Calu3 (cell line): ENCODE measurements around the gene CDC42BPB. TPM values are rescaled to one million over a fixed set of nuclear protein-coding genes. Genes with fewer than 3 reads are reported as not detected.

Source experiments
- BruUV-seq: library from RNA; stranded (reverse); fragments of 400-500 nt; replicated peaks from 2 replicates; lab custom pipeline; 2021; lab: Mats Ljungman, UMichigan
- CTCF ChIA-PET: fragments of 300-600 bp; sonication (Branson Sonifier 250); formaldehyde crosslinking; loops from one replicate; lab custom pipeline; 2022; ENCODE audit warnings: antibody characterized with exemption; lab: Charles Lee
- DNase-seq: peaks from one replicate; pipeline ENCODE4 v3.0.0; 2022
- H3K27ac Mint-ChIP-seq: one replicate; pipeline ENCODE4 v1.8.0; 2022; ENCODE audit warnings: mixed read lengths; ENCODE audit not compliant: unreplicated experiment
- H3K27me3 Mint-ChIP-seq: one replicate; pipeline ENCODE4 v1.8.0; 2022; ENCODE audit warnings: mixed read lengths; ENCODE audit not compliant: unreplicated experiment
- H3K36me3 Mint-ChIP-seq: one replicate; pipeline ENCODE4 v1.8.0; 2022; ENCODE audit warnings: mild to moderate bottlenecking, moderate library complexity, mixed read lengths; ENCODE audit not compliant: insufficient read depth, unreplicated experiment
- H3K4me1 Mint-ChIP-seq: one replicate; pipeline ENCODE4 v1.8.0; 2022; ENCODE audit warnings: mild to moderate bottlenecking, low read depth, mixed read lengths; ENCODE audit not compliant: unreplicated experiment
- H3K4me3 Mint-ChIP-seq: one replicate; pipeline ENCODE4 v1.8.0; 2022; ENCODE audit warnings: mild to moderate bottlenecking, low read depth, moderate library complexity, mixed read lengths; ENCODE audit not compliant: unreplicated experiment
- H3K9me3 Mint-ChIP-seq: one replicate; pipeline ENCODE4 v1.8.0; 2022; ENCODE audit warnings: low read depth, mixed read lengths; ENCODE audit not compliant: unreplicated experiment
- CTCF ChIP-seq: fragments of 200-600 bp; IDR thresholded peaks from one replicate; pipeline ENCODE4 v1.8.0; 2022; ENCODE audit warnings: antibody characterized with exemption; ENCODE audit not compliant: unreplicated experiment
- intact Hi-C: fragments of 100-400 bp; cut with micrococcal nuclease; formaldehyde crosslinking; loops from one replicate; pipeline ENCODE4 v1.10.0; 2022; ENCODE audit not compliant: unreplicated experiment
- total RNA-seq: library from RNA; stranded (reverse); gene quantifications from 2 replicates; pipeline ENCODE4 v1.2.3, GENCODE V29; 2022

CDC42BPB gene
- total RNA-seq, 1 experiment from 2014 or later = 98.7 TPM

GRCh38 chr14:103073367-103073875 lies 16.1 kb upstream of the CDC42BPB start:
- Mint-ChIP-seq H3K4me3 (peak overlapping the region; percentile 76), H3K27me3 (no peaks in the 10 kb centered on the region), H3K27ac (peak overlapping the region; percentile 96), H3K9me3 (no peaks in the 10 kb centered on the region), H3K36me3 (peaks cover 66% of the 10 kb centered on the region), H3K4me1 (peaks cover 20% of the 10 kb centered on the region)
- TF ChIP-seq CTCF = no peak
- peak; percentile 85 for DNase-seq
- intact Hi-C loops = loop anchor here (5.0 kb wide), 1 partner anchor 41 kb away; no protein-coding TSS in a partner anchor
- CTCF ChIA-PET = interaction anchor here (0.6 to 1.4 kb wide), 3 partner anchors 32 to 93 kb away, joined by 3 to 4 read pairs (median 3); no protein-coding TSS in a partner anchor
- BruUV-seq = no TSS peak

GRCh38 chr14:103072595-103073366 lies 15.4 kb upstream of the CDC42BPB start:
- Mint-ChIP-seq H3K4me1 (peaks cover 23% of the 10 kb centered on the region), H3K27ac (peak overlapping the region; percentile 96), H3K9me3 (no peaks in the 10 kb centered on the region), H3K27me3 (no peaks in the 10 kb centered on the region), H3K4me3 (peak overlapping the region; percentile 76), H3K36me3 (peaks cover 70% of the 10 kb centered on the region)
- CTCF ChIA-PET = interaction anchor here (0.5 to 1.4 kb wide), 4 partner anchors 32 to 363 kb away, joined by 3 to 4 read pairs (median 3); no protein-coding TSS in a partner anchor
- peak; percentile 90 for DNase-seq
- TF ChIP-seq CTCF = peak; percentile 14
- TSS peak; percentile 62 for BruUV-seq
- intact Hi-C loops = loop anchor here (5.0 kb wide), 1 partner anchor 40 kb away; no protein-coding TSS in a partner anchor

- DNase-seq = peak; percentile 76
- intact Hi-C loops = loop anchor here (5.0 kb wide), 1 partner anchor 39 kb away; no protein-coding TSS in a partner anchor
- H3K27me3 Mint-ChIP-seq = no peaks in the 10 kb centered on the region
- H3K36me3 Mint-ChIP-seq = peaks cover 80% of the 10 kb centered on the region
- no peak for TF ChIP-seq CTCF
- peak overlapping the region; percentile 96 for H3K27ac Mint-ChIP-seq
- H3K4me3 Mint-ChIP-seq = peak overlapping the region; percentile 76
- H3K9me3 Mint-ChIP-seq = no peaks in the 10 kb centered on the region
- H3K4me1 Mint-ChIP-seq = peaks cover 33% of the 10 kb centered on the region
- no TSS peak for BruUV-seq
- CTCF ChIA-PET = interaction anchor here (0.6 to 1.4 kb wide), 3 partner anchors 33 to 441 kb away, joined by 3 read pairs; no protein-coding TSS in a partner anchor
Measured at GRCh38 chr14:103071544-103072251, 14.3 kb upstream of the CDC42BPB start.

GRCh38 chr14:103070971-103071542 lies 13.7 kb upstream of the CDC42BPB start:
- H3K27me3 Mint-ChIP-seq = no peaks in the 10 kb centered on the region
- H3K36me3 Mint-ChIP-seq = peaks cover 82% of the 10 kb centered on the region
- BruUV-seq = no TSS peak
- DNase-seq = peak; percentile 40
- intact Hi-C loops = loop anchor here (5.0 kb wide), 1 partner anchor 39 kb away; no protein-coding TSS in a partner anchor
- no peak for TF ChIP-seq CTCF
- CTCF ChIA-PET = no interaction called here
- no peaks in the 10 kb centered on the region for H3K9me3 Mint-ChIP-seq
- peak overlapping the region; percentile 76 for H3K4me3 Mint-ChIP-seq
- peaks cover 33% of the 10 kb centered on the region for H3K4me1 Mint-ChIP-seq
- peak overlapping the region; percentile 96 for H3K27ac Mint-ChIP-seq
